NCI-H146 treated with DMSO at 0.1 percent for 48 hours (cell line): ENCODE measurements around the gene RNLS.
A peak's percentile ranks its signal among the peaks of the same experiment; 100 is the strongest.
"Not testable (repeated sequence)": the region's sequence is repeated elsewhere in the genome, so short reads cannot be mapped to it uniquely, and the experiment has no call there.

Experiments
- DNase-seq: peaks from one replicate; lab custom pipeline; 2025; ENCODE audit not compliant: unreplicated experiment; lab: John Stamatoyannopoulos, UW

RNLS gene

GRCh38 chr10:88355750-88356149 is 227.4 kb downstream of the RNLS start:
- not testable (repeated sequence) for DNase-seq

- DNase-seq: peak; percentile 92
Measured at GRCh38 chr10:88347597-88348304, 235.4 kb downstream of the RNLS start.

- no peak for DNase-seq
Measured at GRCh38 chr10:88347022-88347421, 236.1 kb downstream of the RNLS start.

GRCh38 chr10:88346144-88346977 is 236.8 kb downstream of the RNLS start:
- DNase-seq: peak; percentile 85

GRCh38 chr10:88343761-88344484 is 239.2 kb downstream of the RNLS start:
- DNase-seq: no peak

- DNase-seq: no peak
Measured at GRCh38 chr10:88342733-88343310, 240.3 kb downstream of the RNLS start.

- no peak for DNase-seq
Measured at GRCh38 chr10:88337134-88337533, 246.0 kb downstream of the RNLS start.

GRCh38 chr10:88336334-88336733 is 246.8 kb downstream of the RNLS start:
- no peak for DNase-seq

GRCh38 chr10:88333248-88333630 is 249.9 kb downstream of the RNLS start:
- DNase-seq: no peak

- DNase-seq: no peak
Measured at GRCh38 chr10:88332503-88333247, 250.4 kb downstream of the RNLS start.

- DNase-seq: no peak
Measured at GRCh38 chr10:88330174-88330573, 252.9 kb downstream of the RNLS start.

GRCh38 chr10:88322324-88323063 is 260.6 kb downstream of the RNLS start:
- DNase-seq: no peak

GRCh38 chr10:88319960-88320517 is 263.1 kb downstream of the RNLS start:
- DNase-seq: no peak

GRCh38 chr10:88318803-88319202 is 264.3 kb downstream of the RNLS start:
- no peak for DNase-seq

GRCh38 chr10:88317099-88317498 is 266.0 kb downstream of the RNLS start:
- DNase-seq: no peak

- DNase-seq: no peak
Measured at GRCh38 chr10:88316292-88316861, 266.7 kb downstream of the RNLS start.

- DNase-seq: no peak
Measured at GRCh38 chr10:88315755-88316154, 267.4 kb downstream of the RNLS start.

GRCh38 chr10:88314362-88314761 is 268.8 kb downstream of the RNLS start:
- DNase-seq: no peak

- DNase-seq: no peak
Measured at GRCh38 chr10:88313878-88314277, 269.2 kb downstream of the RNLS start.
